NCI-H82 treated with DMSO at 0.1 percent for 48 hours (cell line): ENCODE data around the gene CYP11A1.

Experiments used
- DNase-seq: peaks from one replicate; lab custom pipeline; 2025; ENCODE audit not compliant: unreplicated experiment; lab: John Stamatoyannopoulos, UW

Gene CYP11A1

DNA sequence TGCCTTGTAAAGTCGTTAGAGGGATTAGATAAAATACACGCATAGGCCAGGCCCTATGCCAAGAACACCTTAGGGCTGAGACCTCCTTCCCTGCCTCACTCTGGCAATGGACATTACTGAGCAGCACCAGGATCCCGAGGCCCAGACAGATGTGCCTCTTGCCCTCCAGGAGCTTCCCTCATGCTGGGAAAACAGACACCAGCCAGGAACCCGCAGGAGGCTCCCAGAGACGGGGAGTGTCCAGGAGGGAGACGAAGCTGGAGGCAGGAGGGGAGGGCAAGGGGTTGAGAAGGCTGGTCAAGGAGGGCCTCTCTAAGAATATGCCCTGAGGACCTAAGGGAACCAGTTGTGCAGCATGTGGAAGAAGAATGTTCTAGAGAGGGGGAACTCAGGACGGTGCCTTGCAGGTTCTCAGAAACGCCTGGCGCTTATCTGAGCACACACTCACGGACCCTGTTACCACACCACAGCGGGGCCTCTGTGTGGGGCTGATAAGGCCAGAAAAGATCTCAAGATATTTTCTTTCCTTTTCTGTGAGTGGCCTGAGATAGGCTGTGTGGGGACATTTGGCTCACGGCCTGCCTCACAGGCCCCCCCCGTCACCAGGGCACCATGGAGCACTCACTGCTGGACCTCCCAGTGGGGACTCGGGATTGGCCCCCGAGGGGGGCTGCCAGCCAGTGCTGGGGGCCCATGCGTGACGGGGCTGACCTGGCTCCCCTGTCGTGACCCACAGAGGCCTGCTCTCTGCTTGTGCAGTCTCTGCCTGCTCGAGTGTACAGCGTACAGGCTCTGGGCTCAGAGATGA, 22.0 kb upstream of the CYP11A1 start:
- DNase-seq, result no peak

GRCh38 chr15:74388363-74388951, 21.0 kb upstream of the CYP11A1 start:
- no peak for DNase-seq

GRCh38 chr15:74387621-74388362, 20.3 kb upstream of the CYP11A1 start:
- DNase-seq, result no peak

GRCh38 chr15:74387141-74387541, 19.7 kb upstream of the CYP11A1 start:
- DNase-seq, result no peak

DNA sequence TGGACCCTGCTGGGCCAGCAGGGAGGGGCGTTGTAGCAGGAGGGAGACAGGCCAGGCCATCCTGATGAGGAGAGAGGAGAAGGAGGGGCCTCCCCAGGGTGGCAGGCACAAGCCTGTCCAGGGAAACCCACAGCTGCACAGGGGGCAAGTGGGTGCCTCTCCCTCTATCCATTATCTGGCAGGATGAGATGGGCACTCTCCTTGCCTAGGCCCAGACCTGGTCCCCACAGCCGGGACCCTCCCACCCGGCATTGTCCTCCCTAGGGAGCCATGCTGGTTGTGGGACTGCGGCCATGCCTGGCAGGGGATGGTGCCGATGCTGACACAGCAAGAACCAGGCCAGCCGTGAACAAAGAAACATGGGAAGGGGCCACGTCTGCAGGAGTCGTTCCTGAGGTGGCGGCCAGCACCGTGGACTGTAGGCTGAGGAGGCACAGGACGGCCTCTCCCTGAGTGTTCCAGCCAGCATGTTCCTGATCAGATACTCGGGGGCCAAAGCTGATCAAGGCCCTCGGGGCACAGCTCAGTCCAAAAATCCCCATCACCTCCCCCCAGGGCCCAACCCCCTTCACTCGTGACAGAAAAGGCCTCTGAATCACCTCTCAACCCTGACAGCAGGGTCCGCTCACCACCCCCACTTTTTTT, 19.2 kb upstream of the CYP11A1 start:
- DNase-seq, result no peak

GRCh38 chr15:74385733-74386132, 18.3 kb upstream of the CYP11A1 start:
- DNase-seq, result no peak

- DNase-seq, result no peak
Measured at GRCh38 chr15:74384881-74385643, 17.6 kb upstream of the CYP11A1 start.

DNA sequence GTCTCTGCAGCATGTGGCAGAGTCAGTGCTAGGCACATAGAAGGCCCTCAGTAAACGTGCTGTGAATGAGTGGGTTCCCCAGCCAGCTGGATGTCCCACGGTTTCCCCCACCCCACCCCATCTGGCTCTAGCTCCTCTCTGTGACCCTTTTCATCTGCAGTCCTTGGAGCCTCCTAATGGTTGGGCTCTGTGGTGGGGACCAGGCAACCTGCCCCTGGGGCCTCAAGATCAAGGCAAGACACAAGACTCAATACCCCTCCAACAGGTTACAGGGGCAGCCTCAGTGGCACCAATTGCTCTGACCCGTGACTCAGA, 17.1 kb upstream of the CYP11A1 start:
- DNase-seq, result no peak

GRCh38 chr15:74383695-74384565, 16.5 kb upstream of the CYP11A1 start:
- no peak for DNase-seq

GRCh38 chr15:74383286-74383685, 15.8 kb upstream of the CYP11A1 start:
- DNase-seq, result no peak

DNA sequence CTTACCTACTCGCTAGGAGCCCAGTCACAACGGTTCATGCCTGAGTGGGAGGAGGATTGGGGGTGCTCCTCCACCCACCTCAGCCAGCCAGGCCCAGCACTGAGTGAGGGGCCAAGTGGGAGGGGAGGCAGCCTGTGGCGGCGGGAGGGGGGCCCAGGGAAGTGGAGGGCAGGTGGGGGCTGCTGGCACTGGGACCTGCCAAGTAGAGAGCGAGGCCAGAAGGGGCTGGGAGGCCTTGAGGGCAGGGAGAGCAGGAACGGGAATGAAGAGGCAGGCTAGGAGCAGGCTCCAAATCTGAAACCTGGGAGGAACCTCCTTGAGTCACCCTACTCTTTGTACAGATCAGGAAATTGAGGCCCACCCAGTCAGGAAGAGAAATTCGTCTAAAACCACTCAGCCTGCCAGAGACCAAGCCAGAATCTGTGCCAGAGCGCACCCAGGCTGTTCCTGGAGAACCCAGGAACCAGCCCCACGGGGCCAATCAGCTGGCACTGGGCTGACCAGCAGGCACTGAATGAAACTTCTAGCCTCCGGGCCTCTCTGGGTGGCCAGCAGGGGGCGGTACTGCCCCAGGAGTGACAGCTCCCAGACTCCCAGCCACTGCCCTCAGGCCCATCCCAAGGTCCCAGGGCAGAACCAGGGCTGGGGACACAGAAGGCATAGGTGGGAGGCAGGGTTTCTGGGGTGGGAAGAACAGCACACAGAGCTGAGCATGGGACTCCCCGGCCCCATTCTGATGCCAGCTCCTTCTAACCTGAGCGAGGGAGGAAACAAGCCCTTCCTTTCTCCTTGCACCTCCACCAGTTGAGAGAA, 14.8 kb upstream of the CYP11A1 start:
- peak; percentile 17 for DNase-seq

DNA sequence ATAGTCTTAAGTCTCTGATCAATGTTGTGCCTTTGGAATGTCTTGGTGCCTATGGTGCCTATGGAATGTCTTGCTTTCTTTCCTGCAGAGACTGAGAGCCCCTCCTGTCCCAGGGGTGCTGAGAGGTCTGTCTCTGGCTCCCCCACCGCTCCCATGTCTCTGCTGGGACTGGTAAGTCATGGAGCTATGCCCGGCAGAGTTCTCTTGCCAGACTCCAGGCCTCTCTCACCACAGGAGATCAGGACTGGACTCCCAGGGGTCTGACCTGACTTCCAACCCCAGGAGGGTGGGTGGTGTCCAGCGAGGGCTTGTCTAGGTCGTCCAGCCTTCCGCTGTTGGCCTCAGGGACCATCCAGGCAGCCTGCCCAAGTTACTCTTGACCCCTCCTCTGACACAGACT, 14.0 kb upstream of the CYP11A1 start:
- no peak for DNase-seq

GRCh38 chr15:74381190-74381453, 13.7 kb upstream of the CYP11A1 start:
- DNase-seq, result no peak

GRCh38 chr15:74380361-74381189, 13.1 kb upstream of the CYP11A1 start:
- no peak for DNase-seq

- DNase-seq, result no peak
Measured at GRCh38 chr15:74378848-74379247, 11.4 kb upstream of the CYP11A1 start.

DNA sequence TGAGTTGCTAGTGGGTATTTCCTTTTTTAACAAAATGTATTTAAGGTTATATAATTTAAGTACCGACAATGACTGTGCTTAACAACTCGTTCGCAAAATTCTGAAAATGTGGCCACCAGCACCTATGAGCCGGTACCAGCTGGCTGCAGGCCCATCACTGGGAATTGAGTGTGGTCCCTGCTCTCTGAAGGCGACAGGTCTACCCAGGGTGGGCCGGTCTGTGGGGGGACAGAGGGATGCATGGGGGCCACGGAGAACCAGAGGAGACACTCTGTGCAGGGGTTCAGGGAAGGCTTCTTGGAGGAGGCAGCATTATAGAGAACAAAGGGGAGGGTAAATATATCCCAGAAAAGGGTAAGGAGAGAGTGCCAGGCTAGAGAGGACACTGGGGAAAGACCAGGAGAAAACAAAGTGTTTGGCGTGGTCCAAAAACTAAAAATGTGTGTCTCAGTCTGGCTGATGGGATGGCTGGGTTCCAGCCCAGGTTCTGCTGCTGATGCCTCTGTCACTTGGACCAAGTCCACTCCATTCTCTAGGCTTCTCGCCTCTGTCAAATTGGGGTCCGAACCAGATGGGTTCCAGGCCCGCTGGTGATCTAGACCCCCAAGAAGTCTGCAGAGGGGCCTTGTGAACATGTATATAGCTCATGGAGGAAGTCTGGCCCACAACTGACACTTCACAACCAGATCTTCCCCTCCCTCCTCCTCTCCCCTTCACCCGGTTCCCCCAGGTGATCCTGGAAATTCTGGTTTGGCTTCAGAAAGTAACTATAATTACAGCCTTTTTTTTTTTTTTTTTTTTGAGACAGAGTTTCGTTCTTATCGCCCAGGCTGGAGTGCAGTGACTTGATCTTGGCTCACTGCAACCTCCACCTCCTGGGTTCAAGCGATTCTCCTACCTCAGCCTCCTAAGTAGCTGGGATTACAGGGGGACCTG, 10.7 kb upstream of the CYP11A1 start:
- DNase-seq, result no peak

DNA sequence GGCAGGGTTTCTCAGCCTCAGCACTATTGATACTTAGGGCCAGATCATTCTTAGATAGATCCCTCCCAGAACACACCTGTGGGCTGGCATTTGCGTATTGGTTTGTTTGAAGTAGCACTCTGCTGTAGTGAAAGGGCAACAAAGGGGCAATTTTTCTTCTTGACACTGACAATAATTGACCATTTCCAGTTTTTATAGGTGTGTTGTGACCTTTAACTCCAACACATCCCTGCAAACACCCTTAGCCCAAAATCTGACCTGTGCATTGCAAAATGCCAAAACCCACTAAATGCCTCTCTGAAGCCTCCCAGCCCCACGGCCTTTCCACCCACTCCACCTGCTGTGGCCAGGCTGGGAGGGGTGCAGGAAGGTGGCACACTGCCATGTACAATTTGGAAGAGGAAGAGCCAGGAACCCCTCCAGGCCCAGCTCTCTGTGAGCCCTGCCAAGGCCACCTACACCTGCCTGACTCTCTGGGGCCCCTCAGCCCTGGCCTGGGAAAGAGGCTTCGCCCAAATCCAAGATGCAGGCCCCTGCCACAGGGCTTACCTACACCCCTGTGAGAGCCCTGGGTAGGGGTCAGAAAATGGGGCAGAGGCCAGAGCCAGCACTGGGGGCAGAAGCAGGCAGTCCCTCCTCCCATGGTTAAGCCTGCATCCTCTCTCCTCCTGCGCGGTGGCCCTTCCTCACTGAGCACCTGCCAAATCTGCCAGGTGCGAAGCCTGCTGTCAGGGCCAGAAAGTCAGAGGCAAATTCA, 9.6 kb upstream of the CYP11A1 start:
- no peak for DNase-seq
